Neural progenitor cell (in vitro differentiated cells): ENCODE measurements around the gene MCRIP2. TPM values are rescaled to one million over a fixed set of nuclear protein-coding genes. Genes with fewer than 3 reads are reported as not detected.

Source experiments
- DNase-seq: peaks from one replicate; pipeline ENCODE4 v3.0.0-alpha.2; 2016; ENCODE audit warnings: low spot score
- H2AFZ ChIP-seq: fragments of 200-600 bp; sonication (generic); replicated peaks from 2 replicates; pipeline ENCODE4 v1.6.1; 2016; ENCODE audit warnings: antibody characterized with exemption
- H3F3A ChIP-seq: fragments of 200-600 bp; sonication (generic); 2 replicates; pipeline ENCODE4 v1.6.1; 2016; ENCODE audit warnings: antibody characterized with exemption, low read depth
- H3K27ac ChIP-seq: fragments of 200-600 bp; sonication (generic); 2 replicates; pipeline ENCODE4 v1.5.1; 2016; ENCODE audit warnings: mild to moderate bottlenecking
- H3K27me3 ChIP-seq: fragments of 200-600 bp; sonication (generic); 2 replicates; pipeline ENCODE4 v1.6.1; 2016; ENCODE audit warnings: mild to moderate bottlenecking, moderate library complexity
- H3K36me3 ChIP-seq: fragments of 200-600 bp; sonication (generic); 2 replicates; pipeline ENCODE4 v1.5.1; 2016
- H3K4me1 ChIP-seq: fragments of 200-600 bp; sonication (generic); 2 replicates; pipeline ENCODE4 v1.6.1; 2016; ENCODE audit warnings: mixed run types
- H3K4me2 ChIP-seq: fragments of 200-600 bp; sonication (generic); 2 replicates; pipeline ENCODE4 v1.6.1; 2016
- H3K4me3 ChIP-seq: fragments of 200-600 bp; sonication (generic); 2 replicates; pipeline ENCODE4 v1.5.1; 2016
- H3K79me2 ChIP-seq: fragments of 200-600 bp; sonication (generic); 2 replicates; pipeline ENCODE4 v1.6.1; 2016; ENCODE audit warnings: low read depth
- H3K9ac ChIP-seq: fragments of 200-600 bp; sonication (generic); 2 replicates; pipeline ENCODE4 v1.6.1; 2016
- H3K9me3 ChIP-seq: fragments of 200-600 bp; sonication (generic); 2 replicates; pipeline ENCODE4 v1.5.1; 2016; ENCODE audit warnings: low read depth
- H4K20me1 ChIP-seq: fragments of 200-600 bp; sonication (generic); 2 replicates; pipeline ENCODE4 v1.6.1; 2016; ENCODE audit warnings: low read depth
- H3K27ac Mint-ChIP-seq: 3 replicates; pipeline ENCODE4 v1.8.0; 2021; ENCODE audit warnings: mixed read lengths
- H3K27me3 Mint-ChIP-seq: 2 replicates; pipeline ENCODE4 v1.8.0; 2022; ENCODE audit warnings: low read depth, mild to moderate bottlenecking, inconsistent platforms, moderate library complexity, mixed read lengths; ENCODE audit not compliant: insufficient read depth
- H3K36me3 Mint-ChIP-seq: 3 replicates; pipeline ENCODE4 v1.8.0; 2021; ENCODE audit warnings: mixed read lengths
- H3K4me1 Mint-ChIP-seq: 3 replicates; pipeline ENCODE4 v1.8.0; 2021; ENCODE audit warnings: mixed read lengths
- H3K4me3 Mint-ChIP-seq: 3 replicates; pipeline ENCODE4 v1.8.0; 2021; ENCODE audit warnings: mild to moderate bottlenecking, moderate library complexity, mixed read lengths
- H3K9me3 Mint-ChIP-seq: 3 replicates; pipeline ENCODE4 v1.8.0; 2020; ENCODE audit warnings: mixed read lengths
- CTCF ChIP-seq: fragments of 200-600 bp; sonication (generic); IDR thresholded peaks from 2 replicates; pipeline ENCODE4 v1.5.1; 2017; ENCODE audit warnings: antibody characterized with exemption, mild to moderate bottlenecking
- EZH2 ChIP-seq: fragments of 200-600 bp; sonication (generic); IDR thresholded peaks from 2 replicates; pipeline ENCODE4 v1.6.1; 2017; ENCODE audit warnings: antibody characterized with exemption, mild to moderate bottlenecking, moderate library complexity
- EZH2phosphoT487 ChIP-seq: fragments of 200-600 bp; sonication (generic); IDR thresholded peaks from 2 replicates; pipeline ENCODE4 v1.6.1; 2017; ENCODE audit warnings: antibody characterized with exemption
- total RNA-seq: library from RNA; depleted of rRNA; stranded (reverse); fragments of >200 nt; gene quantifications from 2 replicates; pipeline ENCODE4 v1.2.3, GENCODE V29; 2015; ENCODE audit warnings: low replicate concordance

The MCRIP2 gene
- total RNA-seq, 1 donor from 2014 or later: 1.5 TPM

- H3K4me1 Mint-ChIP-seq: peaks cover 15% of the 10 kb centered on the region
- peak overlapping the region; percentile 58 for H3K27ac Mint-ChIP-seq
- no peaks in the 10 kb centered on the region for H4K20me1 ChIP-seq
- H3K27ac ChIP-seq: no peak overlapping the region
- H3K27me3 Mint-ChIP-seq: peaks cover 8% of the 10 kb centered on the region
- H3K4me3 ChIP-seq: no peak overlapping the region
- no peaks in the 10 kb centered on the region for H3K36me3 ChIP-seq
- H3K27me3 ChIP-seq: no peaks in the 10 kb centered on the region
- H3K36me3 Mint-ChIP-seq: peaks cover 25% of the 10 kb centered on the region
- no peak overlapping the region for H2AFZ ChIP-seq
- H3K79me2 ChIP-seq: peaks cover 16% of the 10 kb centered on the region
- no peaks in the 10 kb centered on the region for H3K4me1 ChIP-seq
- DNase-seq: no peak
- H3K9me3 Mint-ChIP-seq: peaks cover 37% of the 10 kb centered on the region
- H3K9ac ChIP-seq: no peak overlapping the region
- H3F3A ChIP-seq: no peaks in the 10 kb centered on the region
- peaks cover 3% of the 10 kb centered on the region for H3K9me3 ChIP-seq
- H3K4me3 Mint-ChIP-seq: no peak overlapping the region
- TF ChIP-seq EZH2phosphoT487 (no peak), EZH2 (no peak), CTCF (no peak)
- H3K4me2 ChIP-seq: no peak overlapping the region
Observed at GRCh38 chr16:606656-607307, 34.8 kb upstream of the MCRIP2 start.

- no peak overlapping the region for H3K27ac Mint-ChIP-seq
- no peak for DNase-seq
- Histone ChIP-seq H3K27ac (no peak overlapping the region), H3K79me2 (peaks cover 16% of the 10 kb centered on the region), H3K4me2 (no peak overlapping the region), H3K4me3 (no peak overlapping the region), H3K36me3 (no peaks in the 10 kb centered on the region), H3K9me3 (peaks cover 3% of the 10 kb centered on the region), H2AFZ (no peak overlapping the region), H3K4me1 (no peaks in the 10 kb centered on the region), H4K20me1 (no peaks in the 10 kb centered on the region), H3F3A (no peaks in the 10 kb centered on the region), H3K9ac (no peak overlapping the region), H3K27me3 (no peaks in the 10 kb centered on the region)
- peaks cover 15% of the 10 kb centered on the region for H3K4me1 Mint-ChIP-seq
- peak overlapping the region; percentile 61 for H3K4me3 Mint-ChIP-seq
- peaks cover 37% of the 10 kb centered on the region for H3K9me3 Mint-ChIP-seq
- no peak for TF ChIP-seq EZH2
- TF ChIP-seq EZH2phosphoT487: no peak
- no peak for TF ChIP-seq CTCF
- H3K27me3 Mint-ChIP-seq: peaks cover 8% of the 10 kb centered on the region
- H3K36me3 Mint-ChIP-seq: peaks cover 22% of the 10 kb centered on the region
Observed at GRCh38 chr16:608019-608418, 33.6 kb upstream of the MCRIP2 start.

GRCh38 chr16:609316-609715 is 32.3 kb upstream of the MCRIP2 start:
- H3K27ac Mint-ChIP-seq: no peak overlapping the region
- Histone ChIP-seq H3K4me2 (no peak overlapping the region), H3K27ac (no peak overlapping the region), H3K36me3 (no peaks in the 10 kb centered on the region), H4K20me1 (no peaks in the 10 kb centered on the region), H2AFZ (no peak overlapping the region), H3K9me3 (peaks cover 3% of the 10 kb centered on the region), H3K27me3 (no peaks in the 10 kb centered on the region), H3K79me2 (peaks cover 15% of the 10 kb centered on the region), H3K4me1 (no peaks in the 10 kb centered on the region), H3K9ac (no peak overlapping the region), H3F3A (no peaks in the 10 kb centered on the region), H3K4me3 (no peak overlapping the region)
- no peak for DNase-seq
- H3K27me3 Mint-ChIP-seq: peaks cover 12% of the 10 kb centered on the region
- TF ChIP-seq EZH2 (no peak), EZH2phosphoT487 (no peak), CTCF (no peak)
- H3K36me3 Mint-ChIP-seq: peaks cover 22% of the 10 kb centered on the region
- H3K4me3 Mint-ChIP-seq: no peak overlapping the region
- H3K9me3 Mint-ChIP-seq: peaks cover 39% of the 10 kb centered on the region
- peaks cover 12% of the 10 kb centered on the region for H3K4me1 Mint-ChIP-seq
